ENCODE data around the gene CNGB1.

The CNGB1 gene

DNA sequence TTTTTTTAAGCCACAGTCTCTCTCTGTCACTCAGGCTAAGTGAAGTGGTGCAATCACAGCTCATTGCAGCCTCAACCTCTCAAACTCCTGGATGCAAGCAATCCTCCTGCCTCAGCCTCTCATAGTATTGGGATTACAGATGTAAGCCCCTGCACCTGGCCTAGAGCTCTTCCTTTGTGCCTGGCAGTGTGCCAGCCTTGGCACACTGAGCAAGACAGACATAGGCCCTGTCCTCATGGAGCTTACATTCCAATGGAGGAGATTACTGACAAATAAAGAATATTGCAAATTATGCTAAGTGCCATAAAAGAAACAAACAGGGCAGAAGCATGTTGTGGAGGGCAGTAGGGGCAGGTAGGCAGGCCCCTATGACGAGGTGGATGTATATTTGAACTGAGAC is 920 bp upstream of the CNGB1 start:
- no peak for DNase-seq

DNA sequence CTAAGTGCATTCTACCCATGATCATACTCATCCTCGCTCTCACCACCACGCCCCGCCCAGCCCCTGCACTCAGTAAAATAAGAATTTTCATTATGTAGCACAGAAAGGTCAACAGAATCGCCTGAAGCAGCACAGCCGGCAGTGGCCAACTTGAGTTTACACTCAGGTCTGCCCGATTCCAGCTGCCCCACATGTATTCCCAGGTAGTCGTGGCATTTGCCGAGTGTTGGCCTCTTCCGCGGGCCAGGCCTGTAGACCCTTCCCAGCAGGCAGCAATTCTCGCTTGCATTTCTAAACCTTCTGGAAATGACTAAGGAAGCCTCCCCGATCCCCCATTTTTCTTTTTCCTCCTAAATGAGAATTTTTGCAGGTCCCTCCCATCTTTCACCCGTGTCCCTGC is 609 bp downstream of the CNGB1 start:
- DNase-seq: no peak

DNA sequence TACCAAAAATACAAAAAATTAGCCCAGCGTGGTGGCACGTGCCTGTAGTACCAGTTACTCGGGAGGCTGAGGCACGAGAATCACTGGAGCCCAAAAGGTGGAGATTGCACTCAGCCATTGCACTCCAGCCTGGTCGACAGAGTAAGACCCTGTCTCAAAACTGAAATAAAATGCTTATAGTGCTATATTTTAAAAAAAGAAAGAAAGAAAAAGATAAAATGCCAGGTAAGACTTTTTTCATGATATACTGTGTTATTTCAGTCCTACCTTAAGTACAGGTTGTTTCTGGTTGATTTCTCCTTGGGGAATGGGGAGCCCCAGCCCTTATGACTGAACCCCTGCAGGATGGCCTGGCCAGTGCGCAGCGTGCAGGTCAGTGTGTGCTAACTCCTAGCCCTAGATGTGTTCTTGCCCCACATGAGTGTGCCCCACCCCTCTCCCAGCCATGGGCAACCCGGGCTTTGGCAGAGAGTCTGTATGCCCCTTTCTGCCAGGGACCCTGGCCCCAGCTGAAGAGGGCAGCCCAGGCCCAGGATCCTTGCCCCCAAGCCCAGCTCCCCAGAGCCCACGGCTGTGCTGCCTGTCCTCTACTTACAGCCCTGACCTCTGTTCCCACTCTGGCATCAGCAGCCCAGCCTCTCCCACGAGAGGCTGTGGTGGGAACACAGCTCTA is 1.3 kb downstream of the CNGB1 start:
- DNase-seq: no peak

DNA sequence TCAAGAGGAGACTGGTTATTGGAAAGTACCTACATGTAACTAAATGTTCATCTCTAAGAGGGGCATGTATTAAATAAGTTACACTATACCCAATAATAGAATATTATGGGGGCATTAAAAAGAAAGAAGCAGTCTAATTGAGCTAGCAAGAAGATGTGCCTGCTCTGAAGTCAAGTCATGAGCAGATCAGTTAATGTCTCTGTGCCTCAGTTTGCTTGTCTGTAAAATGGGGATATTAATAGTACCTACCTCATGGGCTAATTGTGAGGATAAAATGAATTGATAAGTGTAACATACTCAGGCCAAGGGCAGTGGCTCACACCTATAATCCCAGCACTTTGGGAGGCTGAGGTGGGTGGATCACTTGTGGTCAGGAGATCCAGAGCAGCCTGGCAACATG is 3.0 kb downstream of the CNGB1 start:
- no peak for DNase-seq

DNA sequence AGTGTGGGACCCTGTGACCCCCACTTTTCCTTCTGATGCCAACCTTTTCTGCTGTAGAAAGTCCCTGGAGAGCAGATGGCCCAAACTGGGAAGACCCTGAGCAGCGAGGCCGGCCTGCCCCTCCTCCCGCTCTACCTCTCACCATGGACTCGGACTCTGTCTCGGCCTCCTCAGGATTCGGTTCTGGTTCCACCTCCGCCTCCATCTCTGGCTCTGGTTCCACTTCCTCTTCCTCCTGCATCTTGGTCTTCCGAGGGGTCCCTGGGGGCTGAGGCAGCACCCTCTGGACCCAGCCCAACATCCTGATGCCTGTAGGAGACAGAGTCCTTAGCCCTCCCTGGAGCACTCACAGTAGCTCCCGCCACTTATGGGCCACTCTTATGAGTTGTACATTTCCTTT is 3.9 kb downstream of the CNGB1 start:
- no peak for DNase-seq

DNA sequence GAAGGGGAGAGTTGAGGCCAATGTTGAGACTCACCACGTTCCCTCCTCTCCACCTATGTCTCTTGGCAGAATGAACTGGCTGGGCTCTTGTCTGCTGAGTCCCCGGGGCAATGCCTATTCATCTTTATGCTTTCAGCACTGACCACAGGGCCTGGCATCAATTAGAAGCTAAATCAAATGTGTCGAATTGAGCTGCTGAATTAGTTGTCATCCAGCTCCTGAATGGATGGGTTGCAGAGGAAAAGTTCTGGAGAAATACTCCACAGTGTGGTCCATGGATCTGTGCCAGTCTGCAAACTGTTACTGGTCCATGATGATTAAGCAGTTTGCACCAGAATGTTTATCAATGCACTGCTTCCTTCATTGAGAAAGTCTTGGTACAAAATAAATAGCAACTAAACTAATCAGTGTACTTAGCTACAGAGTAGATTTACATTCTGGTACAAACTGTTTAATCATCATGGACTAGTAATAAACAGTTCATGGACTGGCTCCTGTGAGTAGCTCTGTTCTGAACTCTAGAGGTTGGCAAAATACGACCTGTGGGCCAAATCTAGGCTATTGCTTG is 4.6 kb downstream of the CNGB1 start:
- DNase-seq: no peak

DNA sequence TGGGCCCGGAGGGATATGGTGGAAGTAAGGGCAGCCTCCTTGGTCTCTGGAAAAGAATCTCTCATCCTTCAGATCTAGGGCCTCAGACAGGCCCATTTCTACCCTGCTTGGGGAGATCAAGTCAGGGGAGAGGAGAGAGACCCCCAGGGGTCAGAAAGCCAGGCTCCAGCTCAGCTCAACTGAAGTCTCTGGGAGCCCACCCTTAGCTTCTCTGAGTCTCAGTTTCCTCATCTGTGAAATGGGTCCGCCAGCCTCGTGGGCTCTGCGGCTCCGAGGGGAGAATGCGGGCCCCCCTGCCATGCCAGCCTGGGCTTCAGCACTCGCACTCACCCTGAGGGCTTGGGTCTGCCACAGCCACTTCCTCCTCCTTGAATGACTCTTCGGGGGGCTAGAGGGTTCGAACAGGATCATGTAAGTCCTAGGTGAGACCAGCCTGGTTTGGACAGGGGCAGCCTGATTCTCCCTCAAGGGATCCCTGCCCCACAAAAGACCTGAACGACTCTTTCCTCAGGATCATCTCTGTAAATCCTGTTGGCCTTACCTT is 6.7 kb downstream of the CNGB1 start:
- DNase-seq: no peak

DNA sequence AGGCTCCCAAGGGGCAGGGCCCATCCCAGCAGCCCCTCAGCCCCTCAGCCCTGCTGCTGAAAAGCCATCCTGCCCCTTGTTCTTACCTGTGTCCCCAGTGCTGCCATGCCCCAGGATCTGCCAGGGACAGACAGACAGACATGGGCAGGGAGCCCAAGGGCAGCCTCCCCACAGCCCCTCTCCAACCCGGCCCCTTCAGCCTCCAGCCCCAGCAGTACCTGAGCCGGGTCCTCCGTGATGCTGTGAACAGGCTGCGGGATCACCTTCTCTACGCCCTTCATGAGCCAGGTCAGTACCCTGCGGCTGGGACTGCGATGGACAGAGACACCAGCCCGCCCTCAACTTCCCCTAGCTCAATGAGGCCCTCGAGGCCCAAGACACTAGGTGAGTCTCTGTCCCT is 8.2 kb downstream of the CNGB1 start:
- DNase-seq: no peak

DNA sequence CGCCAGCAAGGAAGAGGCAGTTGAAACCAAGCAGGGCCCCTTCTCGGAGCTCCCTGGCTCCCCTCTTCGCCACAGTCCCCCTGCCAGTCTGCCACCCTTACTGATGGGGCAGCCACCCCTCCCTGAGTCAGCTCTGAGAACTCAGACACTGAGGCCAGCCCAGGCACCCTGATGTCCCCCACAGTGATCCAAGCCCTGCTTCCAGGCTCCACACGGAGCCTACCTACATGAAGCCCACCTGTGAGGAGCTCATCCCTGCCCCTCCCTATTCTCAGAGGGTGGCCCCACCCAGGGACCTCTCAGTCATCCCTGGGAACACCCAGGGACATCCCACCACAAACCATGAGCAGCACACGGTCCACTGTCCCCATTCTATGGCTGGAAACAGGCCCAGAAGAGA is 8.9 kb downstream of the CNGB1 start:
- DNase-seq: no peak

DNA sequence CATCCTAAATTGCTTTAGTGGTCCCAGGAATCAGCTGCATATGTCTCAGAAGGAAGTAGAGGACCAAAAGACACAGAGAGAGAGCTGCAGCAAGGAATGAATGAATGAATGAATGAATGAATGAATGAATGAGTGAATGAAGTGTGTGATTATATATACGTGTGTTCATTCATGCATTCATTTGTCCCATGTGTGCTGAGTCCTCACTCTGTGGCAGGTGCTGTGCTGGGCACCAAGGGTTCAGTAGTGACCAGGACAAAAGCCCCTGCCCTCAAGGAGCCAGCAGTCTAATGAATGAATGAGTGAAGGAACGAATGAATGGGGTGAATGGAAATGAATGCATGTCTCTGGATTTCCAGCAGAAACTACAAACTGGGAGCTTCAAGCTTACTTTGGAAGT is 9.4 kb downstream of the CNGB1 start:
- DNase-seq: no peak

DNA sequence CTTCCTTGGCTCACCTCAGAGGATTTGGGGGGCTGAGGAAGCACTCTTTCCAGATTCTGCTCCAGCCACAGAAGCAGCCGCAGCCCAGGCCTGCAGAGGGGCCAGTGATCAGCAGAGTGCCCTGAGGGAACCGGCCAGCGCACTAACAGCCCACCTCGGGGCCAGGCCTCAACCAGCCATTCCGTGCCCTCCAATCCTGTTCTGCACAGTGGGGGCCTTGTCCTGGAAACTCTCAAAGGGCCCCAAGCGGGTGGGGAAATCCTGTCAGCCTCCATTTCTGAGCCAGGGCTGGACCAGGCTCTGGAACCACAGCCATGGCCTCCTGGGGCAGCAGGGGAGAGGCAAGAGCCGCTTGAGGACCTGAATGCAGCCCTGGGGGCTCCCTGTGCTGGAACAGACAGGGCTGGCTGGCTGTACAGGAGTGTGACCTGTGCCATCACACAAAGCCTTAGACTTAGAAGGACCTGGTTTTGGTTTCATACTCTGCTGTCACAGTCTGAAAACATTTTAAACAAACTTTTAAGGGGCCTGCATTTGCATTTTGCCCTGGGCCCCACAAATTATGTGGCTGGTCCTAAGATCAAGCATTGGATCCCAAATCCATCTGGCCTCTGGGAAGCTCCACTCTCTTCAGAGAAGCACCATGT is 10.0 kb downstream of the CNGB1 start:
- no peak for DNase-seq

DNA sequence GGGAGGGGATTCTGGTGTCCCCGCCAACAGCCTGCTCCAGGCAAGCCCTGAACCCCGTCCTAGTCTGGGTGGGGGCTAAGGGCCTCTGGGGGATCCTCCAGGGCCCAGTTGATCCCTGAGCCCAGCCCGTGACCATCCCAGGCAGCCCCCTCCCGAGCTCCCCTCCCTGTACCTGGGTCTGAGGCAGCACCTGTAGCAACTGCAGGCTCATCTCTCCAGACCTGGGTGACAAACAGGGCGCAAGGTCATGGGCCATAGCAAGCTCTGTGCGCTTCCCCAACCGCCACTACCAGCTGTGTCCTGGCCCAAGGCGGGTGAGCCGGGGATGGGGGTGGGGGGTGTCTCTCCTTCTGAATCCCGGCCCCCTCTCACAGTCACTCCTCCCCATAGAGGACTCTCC is 10.6 kb downstream of the CNGB1 start:
- DNase-seq: no peak

DNA sequence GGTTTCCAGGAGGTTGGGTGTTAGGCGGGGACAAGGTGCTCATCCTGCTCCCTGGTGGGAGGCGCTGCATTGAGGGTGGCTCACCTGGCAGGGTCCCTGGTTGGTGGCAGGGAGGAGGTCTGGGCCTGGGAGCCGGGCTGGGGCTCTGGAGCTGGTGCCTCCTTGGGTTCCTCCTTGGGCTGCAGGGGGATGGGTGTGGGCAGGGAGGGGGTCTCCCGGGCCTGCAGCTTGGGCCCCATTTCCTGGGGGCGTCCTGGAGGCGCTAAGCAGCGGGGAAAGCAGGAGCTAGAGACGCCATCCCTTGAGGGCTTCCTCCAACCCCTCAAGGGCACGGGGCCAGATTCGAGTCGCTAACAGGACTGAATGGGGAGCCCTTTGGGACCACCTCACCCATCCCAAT is 11.1 kb downstream of the CNGB1 start:
- DNase-seq: no peak

DNA sequence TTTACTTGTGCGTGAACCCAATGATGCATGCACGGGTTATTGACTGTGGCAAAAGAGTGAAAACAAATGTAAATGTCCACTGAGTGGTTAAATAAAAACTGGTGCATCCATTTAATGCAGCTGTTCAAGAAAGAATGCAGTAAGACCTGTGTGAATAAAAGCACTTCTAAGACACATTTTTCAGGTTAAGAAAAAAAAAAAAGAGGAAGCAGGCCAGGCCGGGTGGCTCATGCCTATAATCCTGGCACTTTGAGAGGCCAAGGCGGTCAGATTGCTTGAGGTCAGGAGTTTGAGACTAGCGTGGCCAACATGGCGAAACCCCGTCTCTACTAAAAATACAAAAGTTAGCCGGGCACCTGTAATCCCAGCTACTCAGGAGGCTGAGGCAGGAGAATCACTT is 11.8 kb downstream of the CNGB1 start:
- no peak for DNase-seq

DNA sequence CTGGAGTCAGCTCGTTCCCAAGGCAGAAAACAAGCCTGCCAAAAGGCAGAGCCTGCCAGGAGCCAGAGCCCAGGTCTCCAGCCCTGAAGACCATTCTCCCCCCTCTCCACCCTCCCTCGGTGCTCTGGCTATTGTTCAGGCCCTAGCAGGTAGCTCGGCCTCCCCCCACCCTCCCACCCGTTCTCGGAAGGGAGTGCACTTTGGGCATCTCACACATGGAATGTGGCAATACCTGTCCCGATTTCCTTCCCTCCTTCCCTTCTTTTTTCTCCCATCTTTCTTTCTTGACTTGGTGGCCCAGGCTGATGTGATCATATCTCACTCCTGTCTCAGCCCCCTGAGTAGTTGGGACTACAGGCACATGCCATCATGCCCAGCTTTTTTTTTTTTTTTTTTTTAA is 12.4 kb downstream of the CNGB1 start:
- DNase-seq: no peak

DNA sequence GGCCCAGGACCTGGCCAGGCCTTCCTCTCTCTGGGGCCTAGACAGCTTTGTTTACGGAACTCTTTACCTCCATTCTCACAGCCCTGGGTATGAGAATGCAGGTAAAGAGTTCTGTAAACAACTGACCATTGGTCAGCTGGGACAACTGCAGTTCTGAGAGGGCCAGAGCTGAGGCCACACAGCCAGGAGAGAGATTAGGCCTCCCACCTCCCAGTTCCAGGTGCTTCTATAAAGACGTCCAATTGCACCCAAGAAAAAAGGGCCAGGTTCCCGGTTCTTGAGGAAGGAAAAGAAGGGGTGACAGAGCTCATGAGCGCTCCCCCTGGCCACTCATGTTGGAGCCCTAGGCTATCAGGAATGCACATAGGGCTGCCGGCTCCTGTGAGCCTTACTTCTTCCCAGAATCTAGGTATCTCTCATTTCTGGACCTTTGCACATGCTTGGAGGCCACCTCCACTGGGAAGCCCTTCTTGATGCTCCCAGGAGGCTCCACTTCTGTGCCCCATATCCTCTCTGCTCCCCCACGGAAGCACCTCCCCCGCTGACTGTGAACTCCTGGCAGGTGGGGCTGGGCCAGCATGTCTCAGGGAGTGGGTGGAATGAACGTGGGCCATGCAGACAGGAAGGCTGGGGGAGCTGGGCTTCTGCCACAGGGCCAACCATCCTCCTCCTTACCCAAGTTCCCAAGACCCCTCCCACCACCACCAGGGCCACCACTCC is 13.1 kb downstream of the CNGB1 start:
- no peak for DNase-seq

DNA sequence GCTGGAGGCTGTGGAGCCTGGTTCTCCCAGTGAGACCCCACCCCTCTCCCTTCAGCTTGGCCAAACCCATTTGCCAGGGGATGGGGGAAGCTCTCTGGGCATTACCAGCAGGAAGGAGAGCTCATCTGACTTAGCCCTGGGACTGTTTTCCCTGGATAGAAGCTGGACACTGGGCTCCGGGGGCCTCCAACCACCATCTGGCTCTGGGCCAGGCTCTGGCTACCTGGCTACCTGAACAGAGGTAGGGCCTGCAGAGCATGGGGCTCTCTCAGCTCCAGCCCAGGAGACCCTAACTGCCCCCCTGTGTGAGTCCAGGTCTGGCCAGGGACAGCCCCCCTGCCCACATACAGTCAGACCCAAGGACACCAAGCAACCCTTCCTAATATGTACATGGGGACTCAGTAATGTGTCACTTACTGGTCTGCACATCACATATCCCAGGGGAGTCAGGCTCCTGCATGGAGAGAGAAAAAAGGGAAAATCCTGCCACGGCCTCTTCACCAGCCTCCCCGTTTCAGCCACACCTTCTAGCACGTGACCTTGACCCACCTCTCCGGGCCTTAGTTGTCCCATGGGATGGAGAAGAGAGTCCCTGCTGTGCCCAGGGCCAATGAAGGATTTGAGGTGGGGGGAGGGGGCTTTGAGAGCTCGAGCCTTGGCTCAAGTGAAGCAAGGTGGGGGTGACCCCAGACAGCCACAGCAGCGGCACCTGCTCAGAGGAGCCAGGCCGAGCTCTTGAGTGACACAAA is 13.8 kb downstream of the CNGB1 start:
- no peak for DNase-seq

DNA sequence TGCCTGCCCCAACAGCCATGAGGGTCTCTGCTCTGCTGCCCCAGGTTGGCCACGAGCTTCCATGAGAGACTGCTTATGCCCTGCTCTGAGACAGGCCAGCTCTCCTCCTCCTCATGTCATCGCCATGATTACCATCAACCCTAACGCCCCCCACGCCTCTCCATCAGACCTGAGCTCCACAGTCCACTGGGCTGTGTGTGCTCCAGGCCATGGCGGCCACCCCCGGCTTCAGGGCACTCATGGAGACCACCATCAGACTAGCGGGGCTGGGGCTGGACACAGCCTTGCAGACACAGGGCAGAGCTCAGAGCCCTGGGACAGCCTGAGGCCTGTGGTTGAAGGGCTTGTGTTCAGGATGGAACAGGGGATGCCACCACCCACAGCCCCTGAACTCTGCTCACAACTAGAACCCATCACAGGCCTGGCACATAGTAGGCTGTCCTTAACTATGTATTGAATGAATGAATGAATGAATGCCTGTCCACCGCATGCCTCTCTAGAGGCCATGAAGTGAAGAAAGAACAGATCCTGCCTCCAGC is 14.6 kb downstream of the CNGB1 start:
- no peak for DNase-seq

DNA sequence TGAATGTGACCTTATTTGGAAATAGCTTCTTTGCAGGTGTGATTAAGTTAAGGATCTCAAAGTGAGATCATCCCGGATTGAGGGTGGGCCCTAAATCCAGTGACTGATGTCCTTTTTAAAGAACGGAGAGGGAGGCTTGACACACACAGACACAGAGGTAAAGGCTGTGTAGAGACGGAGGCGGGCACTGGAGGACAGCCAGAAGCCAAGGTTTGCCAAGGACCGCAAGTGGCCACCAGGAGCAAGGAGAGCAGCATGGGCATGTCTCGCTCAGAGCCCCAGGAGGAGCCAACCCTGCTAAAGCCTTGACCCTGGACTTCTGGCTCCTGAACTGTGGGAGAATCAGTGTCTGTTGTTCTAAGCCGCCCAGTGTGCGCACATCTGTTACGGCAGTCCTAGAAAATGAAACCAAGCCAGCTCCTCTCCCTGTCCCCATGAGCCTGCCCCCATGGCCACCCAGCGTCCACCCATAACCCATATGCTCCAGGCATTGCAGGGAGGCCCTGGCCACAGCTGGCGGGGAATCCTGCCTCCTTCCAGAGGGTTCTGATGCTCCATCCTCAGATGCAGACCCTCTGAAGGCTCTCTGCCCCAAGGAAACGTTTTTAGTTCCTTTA is 15.2 kb downstream of the CNGB1 start:
- DNase-seq: no peak

DNA sequence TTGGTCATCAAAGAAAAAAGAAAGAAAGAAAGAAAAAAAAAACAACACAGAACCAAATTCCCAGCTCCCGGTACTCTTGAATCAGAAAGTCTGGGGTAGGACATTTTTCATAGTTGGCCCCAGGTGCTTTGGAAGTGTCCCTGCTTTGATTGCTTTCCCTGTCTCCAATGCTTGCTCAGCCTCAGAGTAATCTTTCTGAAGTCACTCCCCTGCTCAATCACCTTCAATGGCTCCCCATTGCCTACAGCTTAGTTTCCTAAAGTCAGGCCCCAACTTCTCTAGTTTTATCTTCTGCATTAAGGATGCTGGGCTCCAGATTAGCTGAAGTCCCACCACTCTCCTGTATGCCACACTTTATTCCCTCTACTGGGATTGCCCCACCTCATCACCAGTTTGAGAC is 17.1 kb downstream of the CNGB1 start:
- DNase-seq: no peak

DNA sequence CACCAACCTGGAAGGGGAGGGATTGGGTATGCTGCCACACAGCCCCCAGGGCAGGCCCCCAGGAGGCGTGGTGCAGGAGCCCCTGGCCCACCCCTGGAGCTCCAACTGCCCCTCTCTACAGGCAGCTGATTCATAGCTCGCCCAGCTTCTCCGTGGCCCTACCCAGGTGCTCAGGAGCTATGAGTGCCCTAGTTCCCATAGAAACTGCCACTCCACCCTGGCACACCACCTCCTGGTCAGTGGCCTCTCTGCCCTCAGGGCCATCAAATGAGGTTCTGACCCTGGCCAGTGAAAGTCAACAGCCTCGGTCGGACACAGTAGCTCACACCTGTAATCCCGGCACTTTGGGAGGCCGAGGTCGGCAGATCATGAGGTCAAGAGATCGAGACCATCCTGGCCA is 18.0 kb downstream of the CNGB1 start:
- DNase-seq: no peak

DNA sequence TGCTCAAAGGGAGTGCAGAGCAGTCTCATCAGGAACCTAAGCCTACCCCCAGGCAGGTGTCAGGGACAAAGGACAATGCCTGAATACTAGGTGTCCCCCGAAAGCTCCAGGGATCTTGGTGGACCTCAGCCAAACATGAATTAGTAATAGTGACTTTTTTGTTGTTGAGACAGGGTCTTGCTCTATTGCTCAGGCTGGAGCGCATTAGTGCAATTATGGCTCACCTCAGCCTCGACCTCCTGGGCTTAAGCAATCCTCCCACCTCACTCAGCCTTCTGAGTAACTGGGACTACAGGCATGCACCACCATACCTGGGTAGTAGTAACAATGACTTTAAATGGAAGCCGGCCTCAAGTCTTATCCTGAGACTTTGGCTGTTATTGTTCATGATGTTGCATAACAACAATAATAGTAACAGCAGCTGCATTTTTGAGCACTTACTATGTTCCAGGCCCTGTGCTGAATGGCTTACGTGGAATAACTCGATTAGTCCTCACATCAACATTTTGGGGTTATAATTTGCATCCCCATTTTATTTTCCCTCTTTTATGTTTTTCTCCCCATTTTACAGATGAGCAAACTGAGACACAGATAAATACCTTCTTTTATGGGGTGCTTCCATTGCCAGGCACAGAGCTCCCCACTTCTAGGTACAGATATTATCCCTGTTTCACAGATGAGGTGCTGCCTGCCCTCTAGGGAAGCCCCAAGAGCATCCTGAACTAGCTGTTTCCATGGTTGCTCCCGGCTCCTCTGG is 19.5 kb downstream of the CNGB1 start:
- DNase-seq: no peak
